HG02943 (cell line): ENCODE results near the gene MIOX.
"Not testable (repeated sequence)": the region's sequence is repeated elsewhere in the genome, so short reads cannot be mapped to it uniquely, and the experiment has no call there.

Experiments used
- ATAC-seq: cut with Tn5 transposase; IDR thresholded peaks from one replicate; pipeline ENCODE4 v1.9.1; 2021; ENCODE audit warnings: mild to moderate bottlenecking, low read depth, moderate library complexity; ENCODE audit not compliant: unreplicated experiment

MIOX gene

DNA sequence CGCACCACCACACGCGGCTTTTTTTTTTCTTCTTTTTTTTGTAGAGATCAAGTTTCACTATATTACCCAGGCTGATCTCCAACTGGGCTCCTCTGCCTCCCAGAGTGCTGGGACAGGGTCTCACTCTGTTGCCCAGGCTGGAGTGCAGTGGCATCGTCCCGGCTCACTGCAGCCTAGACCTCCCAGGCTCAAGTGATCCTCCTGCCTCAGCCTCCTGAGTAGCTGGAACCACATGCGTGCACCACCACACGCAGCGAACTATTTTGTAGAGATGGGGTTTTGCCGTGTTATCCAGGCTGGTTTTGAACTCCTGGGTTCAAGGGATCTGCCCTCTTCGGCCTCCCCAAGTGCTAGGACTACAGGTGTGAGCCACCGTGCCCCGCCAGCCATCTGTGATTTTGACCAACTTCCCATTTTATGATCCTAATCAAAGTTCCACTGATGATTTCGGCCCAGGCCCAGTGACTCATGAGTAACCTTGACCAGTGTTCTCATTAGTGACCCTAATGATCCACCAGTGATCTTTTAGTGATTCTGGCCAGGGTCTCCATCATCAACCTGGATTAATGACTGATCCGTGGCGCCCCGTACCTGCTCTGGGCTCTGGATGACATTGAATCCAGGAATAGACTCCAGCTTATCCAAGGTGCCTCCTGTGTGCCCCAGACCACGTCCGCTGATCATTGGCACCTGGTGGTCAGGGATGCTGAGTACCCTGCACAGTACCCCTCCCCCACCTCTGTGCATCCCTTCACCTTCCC is 41.4 kb downstream of the MIOX start:
- ATAC-seq, result no peak

DNA sequence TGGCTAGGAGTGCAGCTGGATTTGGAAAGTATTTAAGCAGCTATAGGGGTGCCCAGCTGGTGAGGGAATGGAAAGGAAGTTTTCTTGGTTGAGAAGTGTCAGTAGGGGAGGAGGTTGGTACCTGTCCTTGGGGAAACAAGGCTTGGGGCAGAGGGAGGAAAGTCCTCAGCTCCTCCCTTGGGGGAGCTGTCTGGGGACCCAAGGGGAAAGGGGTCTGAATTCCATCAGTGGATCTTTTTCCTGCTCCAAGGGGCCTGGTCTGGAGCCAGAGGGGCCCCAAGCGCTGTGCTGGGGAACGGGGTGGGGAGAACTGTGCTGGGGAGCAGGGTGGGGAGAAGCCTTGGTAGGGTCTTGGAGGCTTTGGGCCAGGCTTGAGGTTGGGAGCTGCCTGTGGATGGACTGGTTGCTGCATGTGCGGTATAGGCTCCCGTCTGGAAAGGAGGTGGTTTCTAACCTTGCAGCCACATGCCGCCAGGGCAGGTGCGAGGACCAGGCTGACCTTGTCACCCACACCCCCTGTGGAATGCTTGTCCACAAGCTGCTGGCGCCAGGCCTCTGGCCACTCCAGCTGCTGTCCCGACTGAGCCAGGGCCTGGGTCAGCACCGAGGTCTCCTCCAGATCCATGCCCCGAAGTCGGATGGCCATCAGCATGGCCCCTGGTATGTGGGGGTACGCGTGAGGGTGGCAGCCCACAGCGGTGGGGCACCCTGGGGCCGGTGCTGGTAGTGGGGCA is 42.2 kb downstream of the MIOX start:
- no peak for ATAC-seq

DNA sequence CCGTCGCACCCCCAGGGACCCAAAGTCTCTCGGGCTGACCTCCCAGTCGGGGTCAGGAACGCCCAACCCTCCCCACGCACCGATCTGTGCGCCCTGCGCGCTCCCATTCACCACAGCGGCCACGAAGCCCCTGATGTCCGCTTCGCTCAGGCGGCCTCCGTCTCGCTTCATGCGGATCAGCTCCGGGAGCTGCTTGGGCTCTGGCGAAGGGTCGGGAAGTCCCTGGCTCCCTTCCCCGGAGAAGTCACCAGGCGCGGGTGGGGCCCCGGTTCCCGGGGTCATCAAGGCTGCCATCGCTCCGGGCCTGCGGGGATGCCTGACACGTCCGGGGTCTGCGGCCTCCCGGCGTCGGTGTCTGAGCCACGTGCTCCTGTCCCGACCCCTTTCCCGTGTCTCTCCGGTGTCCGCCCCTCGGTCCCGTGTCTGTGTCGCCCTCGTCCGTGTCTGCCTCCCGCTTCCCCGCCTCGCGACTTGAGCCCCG is 42.8 kb downstream of the MIOX start:
- no peak for ATAC-seq

DNA sequence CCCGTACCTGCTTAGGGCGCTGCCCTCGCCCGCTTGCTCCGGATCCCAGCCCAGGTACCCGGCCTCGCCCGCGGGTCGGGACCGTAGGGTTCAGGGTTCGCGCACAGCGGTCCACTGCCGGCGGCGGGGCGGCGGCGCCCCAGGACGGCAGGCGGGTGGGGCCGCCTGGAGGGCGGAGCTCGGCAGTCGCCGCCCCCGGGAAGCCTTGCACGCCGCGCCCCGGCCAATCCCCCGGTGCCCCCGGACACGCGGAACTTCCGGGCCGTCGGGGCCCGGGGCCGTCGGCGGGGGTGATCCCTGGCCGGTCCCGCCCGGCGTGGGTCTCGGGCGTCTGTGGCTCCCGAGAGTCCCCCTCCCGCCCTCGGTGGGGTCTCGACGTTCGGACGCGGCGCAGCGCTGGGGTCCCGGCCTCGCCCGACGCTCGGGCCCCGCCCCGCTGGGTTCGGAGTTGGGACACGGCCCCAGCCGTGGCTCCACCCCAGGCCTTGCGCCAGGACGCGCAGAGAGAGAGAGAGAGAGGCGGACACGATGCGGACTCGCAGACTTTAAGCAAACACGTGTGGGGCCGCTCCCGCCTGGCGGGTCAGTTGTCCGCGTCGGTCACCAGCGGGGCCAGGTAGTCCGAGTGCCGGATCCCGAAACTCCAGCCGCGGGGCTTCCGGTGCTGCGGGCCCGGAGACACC is 43.4 kb downstream of the MIOX start, which contains the start of gene TYMP:
TYMP (minus strand) TSS at position 116 of the 683 bp plus-strand sequence. CDS start 303 bp downstream, outside the sequence.
- ATAC-seq, result no peak

DNA sequence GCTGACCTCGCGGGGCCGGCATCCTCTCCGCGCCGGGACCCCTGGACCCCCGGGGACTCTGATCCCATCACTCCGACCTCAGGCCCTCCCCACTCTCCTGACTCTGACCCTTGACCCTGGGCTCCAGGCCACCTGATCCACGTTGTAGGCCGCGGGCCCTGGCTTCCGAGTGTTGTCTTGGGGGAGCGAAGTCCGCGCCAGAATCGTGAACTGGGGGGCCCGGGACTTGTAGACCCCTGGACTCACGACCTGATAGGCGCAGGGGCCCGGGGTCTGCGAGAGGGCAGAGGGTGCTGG is 43.9 kb downstream of the MIOX start:
- no peak for ATAC-seq

DNA sequence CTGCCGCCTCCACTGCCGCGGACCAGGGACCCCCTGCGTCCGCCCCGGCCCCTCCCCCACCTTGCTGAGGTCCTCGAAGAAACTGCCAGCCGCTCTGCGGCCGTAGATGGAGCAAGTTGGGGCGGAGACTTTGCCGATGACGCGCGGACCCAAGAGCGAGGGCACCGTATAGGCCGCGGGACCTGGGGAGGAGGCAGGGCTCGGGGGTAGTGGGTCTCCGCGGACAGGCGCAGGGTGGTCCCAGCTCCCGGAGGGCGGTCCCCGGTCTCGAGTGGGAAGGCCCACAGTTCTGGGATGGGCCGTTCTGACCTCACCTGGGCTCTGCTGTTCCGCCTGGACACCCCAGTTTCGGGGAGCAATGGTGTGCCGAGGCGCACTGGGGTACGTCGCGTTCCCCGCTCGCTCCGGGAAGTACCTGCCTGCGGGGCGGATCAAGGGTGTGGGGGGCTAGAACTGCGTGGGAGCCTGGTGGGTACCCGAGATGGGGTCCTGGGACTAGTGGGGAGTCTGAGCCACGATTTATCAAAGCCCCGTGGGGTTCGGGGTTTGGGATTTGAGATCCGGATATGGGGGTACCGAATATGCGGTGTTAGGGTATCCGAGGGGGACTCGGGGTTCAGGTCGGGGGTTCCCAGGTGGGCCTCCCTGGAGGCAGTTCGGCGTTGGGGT is 44.4 kb downstream of the MIOX start:
- no peak for ATAC-seq

DNA sequence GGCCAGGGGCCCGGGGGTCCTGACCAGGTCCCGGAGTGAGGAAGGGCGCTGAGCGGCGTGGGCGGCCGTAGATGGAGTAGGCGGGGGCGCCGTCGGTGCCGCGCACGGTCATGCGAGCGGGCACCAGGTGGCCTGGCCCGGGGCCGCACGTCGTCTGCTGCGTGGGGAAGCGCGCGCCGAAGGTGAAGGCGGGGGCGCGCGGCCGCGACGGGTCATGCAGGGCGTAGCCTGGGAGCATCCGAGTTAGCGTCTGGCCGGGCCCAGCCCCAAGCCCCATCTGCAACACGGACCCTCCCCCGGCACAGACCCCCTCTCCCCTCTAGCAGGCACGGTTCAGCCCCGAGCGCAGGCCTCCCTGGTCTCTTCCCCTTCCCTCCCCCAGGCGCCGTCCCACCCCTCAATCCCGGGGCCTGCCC is 44.9 kb downstream of the MIOX start:
- no peak for ATAC-seq

DNA sequence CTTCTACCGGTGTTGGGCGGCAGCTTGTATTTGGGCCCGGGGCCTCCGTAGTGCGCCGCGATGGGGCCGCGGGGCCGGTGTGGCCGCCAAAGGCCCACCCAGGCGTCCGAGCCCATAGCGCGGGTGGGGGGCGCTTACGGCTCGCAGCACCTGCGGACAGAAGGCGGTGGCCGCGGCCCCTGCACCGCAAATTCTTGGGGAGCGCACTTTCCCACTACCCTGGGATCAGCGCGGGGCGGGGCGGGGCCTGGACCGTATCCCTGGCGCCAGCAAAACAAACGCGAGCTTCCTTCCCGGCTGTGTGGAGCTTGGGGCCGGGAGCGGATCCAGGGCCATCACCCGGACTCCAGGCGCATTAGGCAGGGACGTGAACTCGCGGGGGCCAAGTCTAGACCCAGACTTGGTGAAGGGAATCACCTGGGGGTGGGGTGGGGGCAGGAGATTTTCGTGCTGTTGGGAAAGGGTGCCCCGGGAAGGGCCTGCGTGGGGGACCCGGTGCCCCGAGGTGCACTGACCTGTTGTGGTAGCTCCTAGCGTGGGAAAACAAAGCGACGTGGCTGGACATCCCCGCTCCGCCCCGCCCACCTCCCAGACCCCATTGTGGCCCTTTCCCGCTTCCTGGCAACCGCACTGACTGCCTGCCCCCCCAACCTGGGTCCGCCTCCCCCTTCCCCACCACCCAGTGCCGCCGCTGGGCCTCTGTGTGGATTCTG is 45.5 kb downstream of the MIOX start:
- ATAC-seq, result no peak

DNA sequence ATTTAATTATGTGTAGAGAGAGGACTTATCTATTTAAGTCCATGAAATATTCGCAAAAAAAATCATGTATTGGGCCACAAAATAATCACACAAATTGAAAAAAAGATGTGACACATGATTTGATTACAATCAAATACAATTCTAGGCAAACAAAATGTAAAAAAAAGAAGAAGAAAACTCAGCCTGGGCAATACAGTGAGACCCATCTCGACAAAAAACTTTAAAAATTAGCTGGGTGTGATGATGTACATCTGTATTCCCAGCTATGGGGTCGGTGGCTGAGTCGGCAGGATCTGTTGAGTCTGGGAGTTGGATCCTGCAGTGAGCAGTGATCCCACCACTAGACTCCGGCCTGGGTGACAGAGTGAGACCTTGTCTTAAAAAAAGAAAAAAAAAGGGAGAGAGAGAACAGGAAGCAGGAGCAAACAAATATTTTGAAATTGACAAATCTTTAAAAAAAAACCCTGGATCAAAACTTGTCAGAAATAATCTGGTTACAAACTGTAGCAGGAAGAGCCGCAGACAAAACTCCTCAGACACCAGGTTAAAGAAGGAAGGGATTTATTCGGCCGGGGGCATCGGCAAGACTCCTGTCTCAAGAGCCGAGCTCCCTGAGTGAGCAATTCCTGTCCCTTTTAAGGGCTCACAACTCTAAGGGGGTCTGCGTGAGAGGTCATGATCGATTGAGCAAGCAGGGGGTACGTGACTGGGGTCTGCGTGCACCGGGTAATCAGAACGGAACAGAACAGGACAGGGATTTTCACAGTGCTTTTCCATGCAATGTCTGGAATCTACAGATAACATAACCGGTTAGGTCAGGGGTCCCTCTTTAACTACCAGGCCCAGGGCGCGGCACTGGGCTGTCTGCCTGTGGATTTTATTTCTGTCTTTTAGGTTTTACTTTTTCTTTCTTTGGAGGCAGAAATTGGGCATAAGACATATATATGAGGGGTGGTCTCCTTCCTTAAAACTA is 46.5 kb downstream of the MIOX start:
- no peak for ATAC-seq

DNA sequence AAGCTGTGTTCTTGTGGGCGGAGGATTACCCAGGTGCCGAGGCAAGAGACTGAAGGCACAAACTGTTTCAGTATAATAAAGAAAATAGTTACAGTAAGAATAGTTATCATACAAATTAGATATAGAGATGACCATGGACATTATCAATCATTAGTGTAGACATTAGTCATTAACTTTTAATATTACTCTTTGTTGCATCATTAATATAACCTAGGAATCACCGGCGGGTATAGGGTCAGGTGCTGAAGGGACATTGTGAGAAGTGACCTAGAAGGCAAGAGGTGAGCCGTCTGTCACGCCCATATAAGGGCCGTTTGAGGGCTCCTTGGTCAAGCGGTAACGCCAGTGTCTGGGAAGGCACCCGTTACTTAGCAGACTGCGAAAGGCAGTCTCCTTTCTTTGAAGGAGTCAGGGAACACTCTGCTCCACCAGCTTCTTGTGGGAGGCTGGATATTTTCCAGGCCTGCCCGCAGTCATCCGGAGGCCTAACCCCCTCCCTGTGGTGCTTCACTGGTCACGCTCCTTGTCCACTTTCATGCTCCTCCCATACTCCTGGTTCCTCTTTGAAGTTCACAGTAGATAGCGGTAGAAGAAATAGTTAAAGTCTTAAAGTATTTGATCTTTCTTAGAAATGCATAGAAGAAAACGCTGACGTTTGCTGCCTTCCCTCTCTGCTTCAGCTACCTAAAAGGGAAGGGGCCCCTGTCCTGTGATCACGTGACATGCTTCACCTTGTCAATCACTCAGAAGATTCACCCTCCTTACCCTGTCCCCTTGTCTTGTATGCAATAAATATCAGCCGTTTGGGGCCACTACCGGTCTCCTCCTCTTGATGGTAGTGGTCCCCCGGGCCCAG is 47.4 kb downstream of the MIOX start:
- not testable (repeated sequence) for ATAC-seq

DNA sequence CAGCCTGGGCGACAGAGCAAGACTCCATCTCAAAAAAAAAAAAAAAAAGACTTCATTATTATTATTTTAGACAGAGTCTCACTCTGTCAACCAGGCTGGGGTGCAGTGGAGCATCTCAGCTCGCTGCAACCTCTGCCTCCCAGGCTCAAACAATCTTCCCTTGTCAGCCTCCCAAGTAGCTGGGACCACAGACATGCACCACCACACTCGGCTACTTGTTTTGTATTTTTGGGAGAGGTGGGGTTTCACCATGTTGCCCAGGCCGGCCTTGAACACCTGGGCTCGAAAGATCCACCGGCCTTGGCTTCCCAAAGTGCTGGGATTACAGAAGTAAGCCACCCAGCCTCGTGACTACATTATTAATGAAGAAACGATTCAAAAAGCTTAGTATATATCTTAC is 48.5 kb downstream of the MIOX start:
- no peak for ATAC-seq

DNA sequence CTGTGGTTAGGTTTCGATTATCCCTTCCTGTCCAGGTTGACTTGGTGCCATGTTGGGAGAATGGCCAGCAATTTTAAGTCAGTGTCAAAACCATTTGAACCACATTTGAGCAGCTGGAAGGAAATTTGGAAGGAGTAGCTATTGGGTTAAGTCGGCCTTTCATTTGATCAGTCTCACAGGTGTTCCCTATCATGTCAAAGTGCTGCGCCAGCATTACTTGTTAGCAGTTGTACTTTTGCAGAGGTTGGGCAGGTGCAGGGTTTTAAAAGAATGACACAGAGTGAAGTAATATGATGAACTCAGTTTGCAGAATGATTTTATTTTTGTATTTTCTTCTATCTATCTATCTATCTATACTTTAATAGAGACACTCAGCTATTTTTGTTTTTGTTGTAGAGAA is 49.6 kb downstream of the MIOX start:
- ATAC-seq, result no peak

DNA sequence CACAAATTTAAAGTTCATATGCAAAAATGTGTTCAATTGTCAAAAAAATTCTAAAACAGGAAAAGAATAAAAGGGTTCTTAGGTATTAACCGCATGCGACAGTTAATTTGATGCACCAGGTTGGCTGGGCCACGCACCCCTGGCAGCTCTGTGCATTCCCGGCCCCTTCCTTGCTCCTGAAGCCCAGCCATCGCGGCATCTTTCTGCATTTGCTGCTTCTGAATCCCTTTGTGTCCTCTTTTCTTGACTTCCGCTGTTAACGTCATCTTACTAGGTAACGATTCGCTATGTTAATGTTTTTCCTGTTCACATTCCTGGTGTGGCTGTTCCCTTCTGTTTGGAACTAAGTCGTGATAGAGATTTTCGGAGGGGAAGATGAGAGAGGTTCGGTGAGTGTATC is 51.1 kb downstream of the MIOX start:
- ATAC-seq, result no peak
